AG08396 (cell line): ENCODE results near the gene KMT2B.

Experiments
- DNase-seq: peaks from one replicate; pipeline ENCODE4 v3.0.0; 2012; ENCODE audit warnings: low spot score, mixed read lengths

Gene KMT2B

DNA sequence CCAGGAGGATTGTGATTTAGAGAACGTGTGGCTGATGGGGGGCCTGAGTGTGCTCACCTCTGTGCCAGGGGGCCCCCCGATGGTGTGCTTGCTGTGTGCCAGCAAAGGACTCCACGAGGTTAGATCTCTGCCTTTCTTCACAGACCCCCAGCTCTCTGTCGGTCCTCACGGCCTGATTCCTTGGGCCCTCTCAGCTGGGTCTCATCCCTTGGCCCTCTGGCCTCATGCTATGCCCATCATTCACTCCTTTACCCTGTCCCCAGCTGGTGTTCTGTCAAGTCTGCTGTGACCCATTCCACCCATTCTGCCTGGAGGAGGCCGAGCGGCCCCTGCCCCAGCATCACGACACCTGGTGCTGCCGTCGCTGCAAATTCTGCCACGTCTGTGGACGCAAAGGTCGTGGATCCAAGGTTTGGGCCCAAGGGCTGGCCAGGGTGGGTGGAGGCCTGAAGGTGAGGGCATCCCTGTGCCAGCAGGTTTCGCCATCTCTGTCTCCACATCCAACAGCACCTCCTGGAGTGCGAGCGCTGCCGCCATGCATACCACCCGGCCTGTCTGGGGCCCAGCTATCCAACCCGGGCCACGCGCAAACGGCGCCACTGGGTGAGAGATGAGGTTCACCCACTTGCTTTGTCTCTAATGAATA lies 7.5 kb downstream of the KMT2B start:
- no peak for DNase-seq

DNA sequence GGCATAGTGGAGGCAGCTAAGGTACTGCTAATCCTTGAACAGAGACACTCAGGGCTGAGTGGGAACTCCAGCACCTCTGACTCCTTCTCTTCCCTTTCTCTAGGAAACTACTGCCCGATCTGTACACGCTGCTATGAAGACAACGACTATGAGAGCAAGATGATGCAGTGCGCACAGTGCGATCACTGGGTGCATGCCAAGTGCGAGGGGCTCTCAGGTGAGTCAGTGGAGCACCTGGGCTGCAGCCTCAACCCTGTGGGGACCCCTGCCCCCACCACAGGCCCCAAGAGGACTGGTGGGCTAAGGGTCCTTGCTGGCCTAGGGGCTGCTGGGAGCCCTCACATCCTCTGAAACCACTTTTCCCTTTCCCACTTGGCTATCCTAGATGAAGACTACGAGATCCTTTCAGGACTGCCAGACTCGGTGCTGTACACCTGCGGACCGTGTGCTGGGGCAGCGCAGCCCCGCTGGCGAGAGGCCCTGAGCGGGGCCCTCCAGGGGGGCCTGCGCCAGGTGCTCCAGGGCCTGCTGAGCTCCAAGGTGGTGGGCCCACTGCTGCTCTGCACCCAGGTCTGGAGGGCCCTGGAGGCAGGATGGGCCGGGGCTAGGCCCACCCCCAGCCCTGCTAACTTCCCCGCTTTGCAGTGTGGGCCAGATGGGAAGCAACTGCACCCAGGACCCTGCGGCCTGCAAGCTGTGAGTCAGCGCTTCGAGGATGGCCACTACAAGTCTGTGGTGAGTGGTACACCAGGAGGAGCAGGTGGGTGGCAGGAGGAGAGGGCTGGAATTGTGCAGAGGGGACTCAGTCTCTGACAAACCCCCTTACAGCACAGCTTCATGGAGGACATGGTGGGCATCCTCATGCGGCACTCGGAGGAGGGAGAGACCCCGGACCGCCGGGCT lies 9.5 kb downstream of the KMT2B start:
- no peak for DNase-seq

DNA sequence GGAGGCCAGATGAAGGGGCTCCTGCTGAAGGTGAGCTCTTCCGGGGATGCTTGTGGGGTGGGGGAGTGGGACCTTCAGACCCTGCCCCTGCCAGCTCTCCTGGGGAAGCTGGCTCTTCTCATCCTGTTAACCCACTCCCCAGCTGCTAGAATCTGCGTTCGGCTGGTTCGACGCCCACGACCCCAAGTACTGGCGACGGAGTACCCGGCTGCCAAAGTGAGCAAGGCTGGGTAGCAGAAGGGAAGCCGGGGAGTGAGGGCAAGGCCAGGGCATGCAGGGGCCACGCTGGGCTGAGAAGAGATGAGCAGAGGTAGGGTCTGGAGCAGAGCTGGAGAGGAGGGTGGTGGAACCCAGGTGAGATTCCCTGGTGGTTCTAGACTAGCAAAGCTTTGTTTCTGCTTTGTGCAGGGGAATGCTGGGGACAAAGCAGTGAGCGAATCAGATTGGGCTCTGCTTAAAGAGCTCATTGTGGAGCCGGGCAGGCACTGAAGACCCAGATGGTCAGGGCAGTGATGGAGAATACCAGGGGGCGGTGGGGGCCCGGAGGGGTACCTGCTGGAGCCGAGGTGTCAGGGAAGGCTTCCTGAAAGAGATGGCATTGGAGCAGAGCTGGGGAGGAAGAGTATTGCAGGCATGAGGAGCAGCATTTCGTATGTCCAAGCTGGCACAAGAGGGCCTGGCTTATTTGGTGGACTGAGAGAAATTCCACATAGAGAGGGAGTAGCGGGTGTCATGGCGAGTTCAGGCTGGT lies 10.3 kb downstream of the KMT2B start:
- DNase-seq, result no peak

DNA sequence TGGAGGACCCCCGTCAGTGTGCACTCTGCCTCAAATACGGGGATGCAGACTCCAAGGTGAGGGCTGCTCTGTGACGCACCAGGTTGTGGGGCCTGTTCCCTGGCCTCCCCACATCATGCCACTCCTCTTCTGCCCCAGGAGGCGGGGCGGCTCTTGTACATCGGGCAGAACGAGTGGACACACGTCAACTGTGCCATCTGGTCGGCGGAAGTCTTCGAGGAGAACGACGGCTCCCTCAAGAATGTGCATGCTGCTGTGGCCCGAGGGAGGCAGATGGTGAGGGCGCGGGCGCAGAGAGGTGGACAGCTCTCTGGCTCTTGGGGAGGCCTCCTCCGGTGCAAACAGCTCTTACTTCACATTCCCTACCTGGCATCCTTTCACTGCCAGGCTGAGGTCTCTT lies 11.2 kb downstream of the KMT2B start:
- no peak for DNase-seq

DNA sequence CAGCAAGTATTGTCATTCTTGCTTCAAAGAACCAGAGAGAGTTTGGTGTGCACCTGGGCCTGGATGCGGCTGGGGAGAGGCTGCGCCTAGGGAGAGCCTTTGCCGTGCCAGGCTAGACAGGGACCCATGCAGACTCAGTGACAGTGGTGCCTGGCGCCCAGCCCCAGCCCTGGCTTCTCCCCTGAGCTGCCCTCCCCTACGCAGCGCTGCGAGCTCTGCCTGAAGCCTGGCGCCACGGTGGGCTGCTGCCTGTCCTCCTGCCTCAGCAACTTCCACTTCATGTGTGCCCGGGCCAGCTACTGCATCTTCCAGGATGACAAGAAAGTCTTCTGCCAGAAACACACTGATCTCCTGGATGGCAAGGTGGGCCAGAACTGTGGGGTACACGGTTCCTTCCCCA lies 12.0 kb downstream of the KMT2B start:
- DNase-seq, result no peak

DNA sequence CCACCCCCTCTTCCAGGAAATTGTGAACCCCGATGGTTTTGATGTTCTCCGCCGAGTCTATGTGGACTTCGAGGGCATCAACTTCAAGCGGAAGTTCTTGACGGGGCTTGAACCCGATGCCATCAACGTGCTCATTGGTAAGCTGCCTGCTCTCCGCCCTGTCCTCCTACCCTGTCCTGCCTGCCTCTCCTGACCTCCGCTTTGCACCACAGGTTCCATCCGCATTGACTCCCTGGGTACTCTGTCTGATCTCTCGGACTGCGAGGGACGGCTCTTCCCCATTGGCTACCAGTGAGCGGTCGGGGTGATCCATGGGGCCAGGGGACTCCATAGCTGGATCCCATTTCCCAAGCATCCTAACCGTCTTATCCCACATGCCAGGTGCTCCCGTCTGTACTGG lies 12.5 kb downstream of the KMT2B start:
- no peak for DNase-seq

DNA sequence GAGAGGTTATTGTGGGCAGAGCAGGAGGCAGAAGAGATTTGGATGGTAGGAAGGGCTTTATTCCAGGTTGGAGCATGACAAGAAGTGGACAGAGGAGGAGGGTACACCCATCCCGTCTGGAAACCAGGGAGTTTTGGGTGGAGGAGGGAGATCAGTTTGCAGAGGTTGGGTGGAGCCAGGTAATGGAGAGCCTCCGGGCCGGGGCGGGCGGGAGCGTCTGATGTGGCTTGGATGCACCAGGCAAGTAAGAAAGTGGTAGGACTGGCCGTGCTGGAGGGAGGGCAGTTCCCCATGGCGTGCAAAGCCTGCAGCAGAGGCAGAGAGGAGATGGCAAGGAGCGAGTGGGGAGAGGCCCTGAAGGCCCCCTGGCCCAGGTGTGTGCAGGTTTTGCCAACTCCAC lies 13.6 kb downstream of the KMT2B start:
- DNase-seq, result no peak

DNA sequence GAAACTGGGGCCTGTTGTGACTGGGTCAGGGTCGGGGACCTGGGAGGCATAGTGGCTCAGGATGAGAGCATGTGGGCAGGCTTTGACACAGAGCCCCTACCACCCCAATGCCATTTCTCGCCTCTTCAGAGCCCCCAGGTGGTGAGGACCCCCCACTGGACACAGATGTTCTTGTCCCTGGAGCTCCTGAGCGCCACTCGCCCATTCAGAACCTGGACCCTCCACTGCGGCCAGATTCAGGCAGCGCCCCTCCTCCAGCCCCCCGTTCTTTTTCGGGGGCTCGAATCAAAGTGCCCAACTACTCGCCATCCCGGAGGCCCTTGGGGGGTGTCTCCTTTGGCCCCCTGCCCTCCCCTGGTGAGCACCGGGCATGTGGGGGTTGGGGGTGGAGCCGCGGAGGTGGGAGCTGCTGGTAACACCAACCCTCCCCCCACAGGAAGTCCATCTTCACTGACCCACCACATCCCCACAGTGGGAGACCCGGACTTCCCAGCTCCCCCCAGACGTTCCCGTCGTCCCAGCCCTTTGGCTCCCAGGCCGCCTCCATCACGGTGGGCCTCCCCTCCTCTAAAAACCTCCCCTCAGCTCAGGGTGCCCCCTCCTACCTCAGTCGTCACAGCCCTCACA lies 14.1 kb downstream of the KMT2B start:
- DNase-seq, result no peak

DNA sequence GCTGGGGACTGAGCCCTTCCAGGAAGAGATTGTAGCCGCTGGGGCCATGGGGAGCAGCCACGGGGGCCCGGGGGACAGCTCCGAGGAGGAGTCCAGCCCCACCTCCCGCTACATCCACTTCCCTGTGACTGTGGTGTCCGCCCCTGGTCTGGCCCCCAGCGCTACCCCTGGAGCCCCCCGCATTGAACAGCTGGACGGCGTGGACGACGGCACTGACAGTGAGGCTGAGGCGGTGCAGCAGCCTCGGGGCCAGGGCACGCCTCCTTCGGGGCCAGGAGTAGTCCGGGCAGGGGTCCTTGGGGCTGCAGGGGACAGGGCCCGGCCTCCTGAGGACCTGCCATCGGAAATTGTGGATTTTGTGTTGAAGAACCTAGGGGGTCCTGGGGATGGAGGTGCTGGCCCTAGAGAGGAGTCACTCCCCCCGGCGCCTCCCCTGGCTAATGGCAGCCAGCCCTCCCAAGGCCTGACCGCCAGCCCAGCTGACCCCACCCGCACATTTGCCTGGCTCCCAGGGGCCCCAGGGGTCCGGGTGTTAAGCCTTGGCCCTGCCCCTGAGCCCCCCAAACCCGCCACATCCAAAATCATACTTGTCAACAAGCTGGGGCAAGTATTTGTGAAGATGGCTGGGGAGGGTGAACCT lies 14.9 kb downstream of the KMT2B start:
- DNase-seq, result no peak

DNA sequence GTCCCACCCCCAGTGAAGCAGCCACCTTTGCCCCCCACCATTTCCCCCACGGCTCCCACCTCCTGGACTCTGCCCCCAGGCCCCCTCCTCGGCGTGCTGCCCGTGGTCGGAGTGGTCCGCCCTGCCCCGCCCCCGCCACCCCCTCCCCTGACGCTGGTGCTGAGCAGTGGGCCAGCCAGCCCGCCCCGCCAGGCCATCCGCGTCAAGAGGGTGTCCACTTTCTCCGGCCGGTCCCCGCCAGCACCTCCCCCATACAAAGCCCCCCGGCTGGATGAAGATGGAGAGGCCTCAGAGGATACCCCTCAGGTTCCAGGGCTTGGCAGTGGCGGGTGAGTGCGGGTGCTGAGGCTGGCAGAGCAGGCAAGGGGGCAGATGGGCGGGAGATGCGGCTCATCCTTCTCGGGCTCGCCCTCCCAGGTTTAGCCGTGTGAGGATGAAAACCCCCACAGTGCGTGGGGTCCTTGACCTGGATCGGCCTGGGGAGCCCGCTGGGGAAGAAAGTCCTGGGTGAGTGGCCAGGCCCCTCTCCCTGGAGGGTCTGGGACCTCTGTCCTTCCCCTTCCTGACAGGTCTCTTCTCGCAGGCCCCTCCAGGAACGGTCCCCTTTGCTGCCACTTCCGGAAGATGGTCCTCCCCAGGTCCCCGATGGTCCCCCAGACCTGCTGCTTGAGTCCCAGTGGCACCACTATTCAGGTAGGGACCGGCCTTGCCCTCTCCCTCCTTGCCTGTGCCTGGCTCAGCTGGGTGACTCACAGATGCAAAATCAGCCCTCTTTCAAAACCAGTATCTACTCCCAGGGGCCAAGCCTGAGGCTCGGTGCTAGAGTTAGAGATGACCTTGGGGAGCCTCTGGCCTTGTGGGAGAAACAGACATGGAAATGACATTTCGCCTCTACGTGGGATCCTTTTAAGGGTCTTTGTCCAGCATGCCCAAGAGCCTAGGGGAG lies 15.7 kb downstream of the KMT2B start:
- no peak for DNase-seq

DNA sequence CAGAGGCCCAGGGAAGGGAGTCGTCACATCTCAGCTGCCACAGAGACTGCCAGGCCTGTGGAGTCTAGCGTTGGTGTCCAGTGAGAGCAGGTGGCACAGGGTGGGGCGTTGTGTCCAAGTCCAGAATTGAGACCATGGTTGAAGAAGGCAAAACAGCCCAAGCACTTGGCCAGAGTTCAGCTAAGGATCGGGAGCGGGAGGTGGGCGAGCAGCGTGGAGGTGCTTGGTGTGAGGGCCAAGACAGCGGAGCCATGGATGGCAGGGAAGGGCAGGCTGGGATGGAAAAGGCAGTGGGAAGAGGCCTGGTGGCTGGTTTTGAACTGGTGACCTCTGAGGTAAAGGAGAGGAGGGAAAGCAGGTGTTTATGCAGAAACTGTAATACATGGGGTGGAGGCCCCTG lies 16.5 kb downstream of the KMT2B start:
- DNase-seq, result no peak

DNA sequence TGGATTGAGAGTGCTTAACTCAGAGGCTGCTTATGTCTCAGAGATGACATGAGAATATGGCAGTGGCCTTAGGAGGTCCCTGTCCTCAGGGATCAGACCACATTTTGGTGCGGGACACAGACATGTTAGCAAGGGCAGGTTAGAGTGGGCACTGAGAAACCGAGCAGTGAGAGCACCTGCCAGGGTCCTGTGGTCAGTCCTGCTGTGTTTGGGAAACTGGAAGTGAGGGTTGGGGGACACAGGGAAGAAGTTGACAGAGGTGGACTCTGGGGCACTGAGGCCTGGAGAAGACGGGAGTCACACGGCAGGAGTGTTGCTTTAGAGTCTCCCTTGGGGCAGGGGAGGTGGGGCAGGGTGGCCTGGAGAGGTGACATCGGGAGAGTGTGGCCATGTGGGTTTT lies 17.1 kb downstream of the KMT2B start:
- DNase-seq, result no peak

DNA sequence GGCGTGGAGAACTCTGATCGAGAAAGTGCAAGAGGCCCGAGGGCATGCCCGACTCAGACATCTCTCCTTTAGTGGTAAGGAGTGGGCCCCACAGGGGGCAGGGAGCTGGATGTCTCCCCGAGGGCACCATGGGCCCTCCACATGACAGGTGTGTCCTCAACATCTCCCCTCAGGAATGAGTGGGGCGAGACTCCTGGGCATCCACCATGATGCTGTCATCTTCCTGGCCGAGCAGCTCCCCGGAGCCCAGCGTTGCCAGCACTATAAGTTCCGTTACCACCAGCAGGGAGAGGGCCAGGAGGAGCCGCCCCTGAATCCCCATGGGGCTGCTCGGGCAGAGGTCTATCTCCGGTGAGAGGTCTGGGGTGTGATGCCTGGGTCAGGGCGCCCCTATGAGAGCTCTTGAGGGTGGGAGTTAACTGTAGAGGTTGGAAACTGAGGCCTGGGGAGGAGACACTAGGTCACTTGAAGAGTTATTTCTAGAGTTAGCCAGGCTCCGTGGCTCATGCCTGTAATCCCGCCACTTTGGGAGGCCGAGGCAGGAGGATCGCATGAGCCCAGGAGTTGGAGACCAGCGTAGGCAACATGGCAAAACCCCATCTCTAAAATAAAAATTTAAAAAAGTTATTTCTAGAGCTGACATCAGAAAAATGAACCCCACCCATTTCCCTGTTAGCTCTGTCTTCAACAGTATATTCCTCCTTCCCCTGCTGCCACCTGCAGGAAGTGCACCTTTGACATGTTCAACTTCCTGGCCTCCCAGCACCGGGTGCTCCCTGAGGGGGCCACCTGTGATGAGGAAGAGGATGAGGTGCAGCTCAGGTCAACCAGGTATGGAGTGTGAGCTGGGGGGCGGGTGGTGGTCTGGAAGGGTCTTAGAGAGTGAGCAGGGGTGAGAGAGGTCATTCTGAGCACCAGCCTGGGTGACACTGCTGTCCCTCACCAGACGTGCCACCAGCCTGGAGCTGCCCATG lies 19.4 kb downstream of the KMT2B start:
- DNase-seq, result no peak

DNA sequence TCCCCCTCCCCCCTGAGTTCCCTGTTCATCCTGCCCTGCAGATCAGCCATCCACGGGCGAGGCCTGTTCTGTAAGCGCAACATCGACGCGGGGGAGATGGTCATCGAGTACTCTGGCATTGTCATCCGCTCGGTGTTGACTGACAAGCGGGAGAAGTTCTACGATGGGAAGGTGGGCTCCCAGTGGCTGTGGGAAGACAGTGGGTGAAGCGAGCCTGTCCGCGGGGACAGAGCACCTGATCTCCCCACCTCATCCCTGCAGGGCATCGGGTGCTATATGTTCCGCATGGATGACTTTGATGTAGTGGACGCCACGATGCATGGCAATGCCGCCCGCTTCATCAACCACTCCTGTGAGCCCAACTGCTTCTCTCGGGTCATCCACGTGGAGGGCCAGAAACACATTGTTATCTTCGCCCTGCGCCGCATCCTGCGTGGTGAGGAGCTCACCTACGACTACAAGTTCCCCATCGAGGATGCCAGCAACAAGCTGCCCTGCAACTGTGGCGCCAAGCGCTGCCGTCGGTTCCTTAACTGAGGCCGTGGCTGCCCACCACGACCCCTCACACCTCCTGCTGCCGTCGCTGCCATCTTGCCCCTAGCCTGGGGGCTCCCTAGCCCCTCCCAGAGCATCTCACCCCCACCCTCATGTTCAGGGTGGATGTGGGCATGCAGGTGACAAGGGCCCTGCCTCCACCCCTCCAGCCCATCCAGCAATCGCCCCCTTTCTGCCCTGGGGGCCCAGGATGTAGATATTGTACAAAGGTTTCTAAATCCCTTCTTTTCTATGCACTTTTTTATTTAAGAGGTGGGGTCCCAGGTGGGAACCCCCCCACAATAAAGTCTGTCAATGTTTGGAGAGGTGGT lies 20.5 kb downstream of the KMT2B start:
- DNase-seq, result no peak

DNA sequence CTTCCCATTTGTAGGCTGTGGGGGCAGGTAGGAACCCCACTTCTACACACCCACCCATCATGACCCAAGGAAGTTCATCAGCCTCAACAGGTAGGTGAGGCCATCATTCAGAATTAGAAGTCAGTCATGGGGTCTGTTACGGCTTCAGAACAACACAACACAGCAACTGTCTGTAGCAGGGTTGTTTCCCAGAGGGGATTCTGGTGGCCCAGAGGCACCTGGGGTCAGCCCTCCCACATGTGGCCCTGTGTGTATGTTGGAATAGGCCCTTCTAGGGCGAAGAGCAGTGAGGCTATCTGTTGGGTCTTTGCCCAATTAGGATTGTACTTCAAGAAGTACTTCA lies 21.1 kb downstream of the KMT2B start:
- DNase-seq, result no peak

DNA sequence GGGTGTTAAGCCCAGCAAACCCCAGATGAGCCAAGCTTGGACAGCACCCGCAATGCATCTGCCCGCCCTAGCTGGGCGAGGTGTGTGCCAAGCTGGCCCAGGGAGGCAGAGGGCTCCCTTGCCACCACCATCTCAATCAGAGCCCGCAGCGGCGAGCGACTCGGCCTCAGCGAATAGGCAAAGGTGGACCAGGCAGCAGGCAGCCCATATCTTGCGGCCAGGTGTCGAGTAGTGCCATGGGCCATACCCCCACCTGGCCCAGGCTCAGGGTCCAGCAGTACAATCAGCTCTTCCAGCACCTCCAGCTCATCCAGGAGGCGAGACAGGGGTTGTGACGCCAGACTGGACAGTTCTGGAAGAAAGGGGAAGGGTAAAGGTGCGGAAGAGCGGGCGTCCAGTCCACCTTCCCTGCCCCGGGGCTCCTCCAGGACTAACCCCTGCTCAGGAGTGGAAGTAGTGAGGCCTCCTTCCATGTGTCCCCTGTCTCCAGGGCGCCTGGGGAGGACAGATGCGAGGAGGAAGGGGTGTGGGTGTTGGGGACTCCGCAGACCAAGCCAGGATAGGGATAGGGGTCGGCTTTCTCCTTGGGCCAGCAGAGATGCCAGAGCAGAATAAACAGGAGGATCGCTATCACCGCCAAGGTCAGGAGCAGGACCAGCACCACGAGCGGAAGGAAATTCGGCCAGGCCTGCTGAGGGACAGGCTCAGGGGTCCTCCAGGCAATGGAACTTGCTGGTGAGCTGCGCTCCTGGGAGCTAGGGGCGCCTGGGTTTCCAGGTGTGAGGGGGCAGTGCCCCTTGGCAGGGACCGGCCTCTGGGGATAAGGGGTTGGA lies 21.7 kb downstream of the KMT2B start:
- no peak for DNase-seq

DNA sequence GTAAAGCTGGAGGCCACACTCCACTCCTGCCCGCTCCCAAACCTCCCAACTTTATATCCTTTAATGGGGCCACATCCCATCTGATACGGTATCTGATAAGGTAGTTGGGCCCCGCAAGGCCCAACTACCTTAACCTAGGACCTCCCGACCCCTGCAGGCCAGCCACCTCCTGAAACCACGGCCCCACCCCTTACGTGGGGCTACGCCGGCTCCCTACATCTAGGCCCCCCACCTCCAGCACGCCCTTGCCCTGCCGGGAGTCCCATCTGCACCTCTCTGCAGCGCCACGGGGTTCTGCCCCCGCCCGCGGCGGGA lies 22.3 kb downstream of the KMT2B start:
- no peak for DNase-seq
